NOMO-1 treated with DMSO at 0.1 percent for 48 hours (cell line): ENCODE results near the gene ACSL3.

Experiments used
- DNase-seq: peaks from one replicate; lab custom pipeline; 2025; ENCODE audit not compliant: unreplicated experiment; lab: John Stamatoyannopoulos, UW

The ACSL3 gene

DNA sequence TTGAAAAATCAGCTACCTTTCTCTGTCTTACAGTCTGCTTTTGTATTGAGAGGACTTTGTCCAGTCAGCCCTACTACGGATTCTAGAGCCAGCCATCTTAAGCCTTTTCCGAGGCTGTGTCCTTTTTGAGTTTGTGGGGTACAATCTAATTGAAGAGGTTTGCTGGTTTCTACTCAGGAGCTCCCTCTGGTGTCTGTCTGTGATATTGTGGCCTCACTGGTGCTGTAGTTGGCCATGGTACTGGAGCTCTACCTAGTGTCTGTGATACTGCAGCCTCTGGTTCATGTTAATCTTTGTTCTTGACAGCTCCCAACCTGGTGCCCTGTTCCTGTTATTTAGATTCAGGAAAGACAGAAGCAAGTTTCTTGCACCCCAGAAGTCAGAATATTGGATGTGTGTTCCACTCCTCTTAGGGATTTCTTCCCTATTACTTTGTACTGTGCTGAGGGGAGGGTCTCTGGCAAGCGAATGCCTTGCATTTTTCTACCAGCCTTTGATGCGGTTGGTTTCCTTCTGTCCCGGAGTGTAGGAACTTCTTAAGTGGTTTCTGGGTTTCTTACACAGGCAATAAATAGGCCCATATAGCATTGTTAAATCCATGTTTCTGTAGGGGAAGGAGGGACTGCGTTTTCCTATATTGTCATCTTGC, 78.5 kb downstream of the ACSL3 start:
- DNase-seq: peak; percentile 54

DNA sequence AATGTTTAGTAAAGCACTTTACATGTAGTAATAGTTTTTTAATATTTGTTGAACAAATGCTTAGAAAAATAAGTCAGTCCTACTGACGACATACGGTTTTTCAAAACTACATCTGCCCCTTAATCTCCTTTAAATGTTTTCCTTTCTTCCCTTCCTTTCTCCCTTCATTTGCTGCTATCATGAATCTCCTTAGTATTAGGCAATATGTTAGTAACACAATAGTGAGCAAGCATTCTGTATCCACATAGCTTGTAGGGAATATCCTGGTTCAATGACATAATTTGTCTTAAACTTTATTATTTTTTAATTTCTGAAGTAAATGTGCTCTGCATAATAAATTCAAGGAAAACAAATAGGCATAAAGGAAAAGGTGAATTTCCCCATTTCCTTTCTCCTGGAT, 79.1 kb downstream of the ACSL3 start:
- DNase-seq: no peak

DNA sequence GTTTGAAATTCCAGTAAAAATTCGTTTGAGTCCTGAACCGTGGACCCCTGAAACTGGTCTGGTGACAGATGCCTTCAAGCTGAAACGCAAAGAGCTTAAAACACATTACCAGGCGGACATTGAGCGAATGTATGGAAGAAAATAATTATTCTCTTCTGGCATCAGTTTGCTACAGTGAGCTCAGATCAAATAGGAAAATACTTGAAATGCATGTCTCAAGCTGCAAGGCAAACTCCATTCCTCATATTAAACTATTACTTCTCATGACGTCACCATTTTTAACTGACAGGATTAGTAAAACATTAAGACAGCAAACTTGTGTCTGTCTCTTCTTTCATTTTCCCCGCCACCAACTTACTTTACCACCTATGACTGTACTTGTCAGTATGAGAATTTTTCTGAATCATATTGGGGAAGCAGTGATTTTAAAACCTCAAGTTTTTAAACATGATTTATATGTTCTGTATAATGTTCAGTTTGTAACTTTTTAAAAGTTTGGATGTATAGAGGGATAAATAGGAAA, 80.7 kb downstream of the ACSL3 start:
- no peak for DNase-seq

DNA sequence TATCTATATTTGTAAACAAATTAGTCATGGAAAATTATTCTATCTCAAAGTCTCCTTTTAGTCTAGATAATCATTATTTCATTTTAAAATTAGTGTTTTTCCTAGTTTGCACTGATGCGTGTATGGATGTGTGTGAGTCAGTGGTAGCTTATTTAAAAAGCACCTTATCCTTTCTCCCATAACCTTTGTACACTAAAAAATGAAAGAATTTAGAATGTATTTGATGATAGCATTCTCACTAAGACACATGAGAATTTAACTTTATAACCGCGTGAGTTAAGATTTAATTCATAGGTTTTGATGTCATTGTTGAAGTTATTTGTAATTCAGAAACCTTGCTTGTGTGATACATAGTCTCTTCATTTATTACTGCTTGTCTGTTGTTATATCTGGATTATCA, 81.7 kb downstream of the ACSL3 start:
- DNase-seq: no peak

DNA sequence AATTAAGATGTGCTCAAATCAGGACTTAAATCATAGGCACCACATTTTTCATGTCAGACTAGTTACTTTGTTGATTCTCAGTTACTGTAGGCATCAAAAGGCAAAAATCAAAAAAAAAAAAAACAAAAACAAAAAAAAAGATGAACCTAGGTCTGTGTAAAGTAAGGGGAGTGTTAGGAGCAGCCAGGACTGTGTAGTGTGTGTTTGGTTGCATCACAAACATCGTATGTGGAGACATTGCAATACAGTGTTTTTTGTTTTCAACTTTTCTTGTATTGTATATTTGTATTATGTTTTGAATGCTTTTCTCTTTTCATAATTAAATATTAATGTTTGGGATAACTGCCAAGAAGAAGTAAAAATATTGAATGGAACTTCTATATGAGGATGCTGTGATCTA, 82.1 kb downstream of the ACSL3 start:
- DNase-seq: no peak

DNA sequence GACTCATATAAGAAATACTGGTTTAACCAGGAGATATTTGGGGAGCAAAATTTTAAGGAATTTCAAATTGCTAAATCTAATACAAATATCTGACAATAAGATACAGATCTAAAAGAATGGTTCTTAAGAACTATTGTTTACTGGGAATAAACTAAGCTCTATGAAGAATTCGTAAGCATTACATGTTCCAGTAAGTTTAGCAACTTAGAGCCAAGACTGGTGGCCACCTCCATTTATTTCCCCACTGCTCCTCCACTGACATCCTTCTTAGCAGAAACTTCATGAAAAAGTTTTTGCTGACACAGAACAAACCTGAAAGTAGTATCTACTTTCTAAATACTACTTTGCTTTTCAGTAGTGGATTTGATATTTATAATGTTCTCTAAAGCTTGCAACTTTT, 83.0 kb downstream of the ACSL3 start:
- no peak for DNase-seq

DNA sequence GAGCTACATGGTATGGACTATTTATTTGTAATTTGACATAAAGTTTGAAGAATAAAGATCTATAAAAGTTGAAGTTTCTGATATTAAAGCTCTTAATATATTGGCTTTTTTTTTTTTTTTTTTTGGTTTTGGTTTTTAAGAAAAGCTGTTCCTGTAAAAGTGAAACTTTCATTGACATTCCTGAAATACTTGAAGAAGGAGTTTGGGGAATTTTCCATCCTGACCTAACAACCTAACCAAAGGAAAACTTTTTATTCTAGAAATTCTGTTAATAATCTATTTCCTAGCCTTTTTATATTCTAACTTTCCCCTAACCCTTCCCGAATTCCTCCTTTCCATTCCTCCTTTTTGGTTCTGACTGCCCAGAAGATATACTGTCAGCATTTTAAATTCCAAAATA, 83.7 kb downstream of the ACSL3 start:
- DNase-seq: no peak

DNA sequence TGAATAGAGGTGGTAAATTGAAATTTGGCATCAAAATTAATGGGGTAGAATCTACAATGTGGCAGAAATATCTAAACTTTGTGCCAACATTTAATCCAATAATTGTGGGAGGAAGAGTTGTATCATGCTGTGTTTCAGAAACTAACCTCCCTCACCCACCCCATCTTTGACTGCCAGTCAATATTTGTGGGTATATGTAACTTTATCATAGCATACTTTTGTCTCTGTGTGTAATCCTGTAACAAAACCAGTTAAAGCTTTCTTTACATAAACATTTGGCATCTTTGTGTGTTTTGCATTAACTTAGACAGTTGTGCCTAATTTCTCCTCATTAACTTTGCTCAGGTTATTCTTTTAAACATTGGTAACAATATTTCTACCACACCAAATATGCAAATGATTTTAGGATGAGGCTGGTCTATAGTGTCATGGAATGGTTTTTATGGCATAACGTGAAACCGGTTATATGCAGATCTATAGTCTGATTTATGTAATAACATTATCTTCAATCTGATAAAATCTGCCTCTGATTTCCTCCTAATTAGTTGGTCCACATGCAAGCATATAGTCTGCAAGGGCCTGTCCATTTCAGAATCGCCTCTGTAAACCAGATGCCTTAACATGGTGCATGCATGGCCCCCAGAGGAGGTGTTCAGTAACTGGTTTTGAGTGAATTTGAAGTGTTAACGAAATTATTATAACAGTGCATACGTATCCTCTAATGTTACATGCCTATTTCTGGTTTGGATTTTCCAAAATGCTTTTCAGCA, 84.3 kb downstream of the ACSL3 start:
- no peak for DNase-seq

DNA sequence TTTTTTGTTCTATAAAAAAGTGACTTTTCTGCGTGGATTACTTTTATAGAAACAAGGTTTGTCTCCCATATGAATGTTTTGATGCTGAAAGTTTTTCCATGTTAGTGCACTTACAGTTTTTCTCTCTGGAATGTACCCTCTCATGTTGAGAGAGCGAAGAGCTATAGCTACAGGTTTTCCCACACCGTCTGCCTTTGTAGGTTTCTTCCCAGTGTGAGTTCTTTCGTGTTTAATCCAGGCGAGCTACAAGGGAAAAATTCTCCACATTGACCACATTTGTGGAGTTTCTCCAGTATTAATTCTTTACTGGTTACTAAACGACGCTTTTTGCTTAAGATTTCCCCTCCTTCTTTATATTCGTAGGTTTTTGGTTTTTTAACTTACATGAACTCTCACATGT, 85.1 kb downstream of the ACSL3 start:
- DNase-seq: no peak

DNA sequence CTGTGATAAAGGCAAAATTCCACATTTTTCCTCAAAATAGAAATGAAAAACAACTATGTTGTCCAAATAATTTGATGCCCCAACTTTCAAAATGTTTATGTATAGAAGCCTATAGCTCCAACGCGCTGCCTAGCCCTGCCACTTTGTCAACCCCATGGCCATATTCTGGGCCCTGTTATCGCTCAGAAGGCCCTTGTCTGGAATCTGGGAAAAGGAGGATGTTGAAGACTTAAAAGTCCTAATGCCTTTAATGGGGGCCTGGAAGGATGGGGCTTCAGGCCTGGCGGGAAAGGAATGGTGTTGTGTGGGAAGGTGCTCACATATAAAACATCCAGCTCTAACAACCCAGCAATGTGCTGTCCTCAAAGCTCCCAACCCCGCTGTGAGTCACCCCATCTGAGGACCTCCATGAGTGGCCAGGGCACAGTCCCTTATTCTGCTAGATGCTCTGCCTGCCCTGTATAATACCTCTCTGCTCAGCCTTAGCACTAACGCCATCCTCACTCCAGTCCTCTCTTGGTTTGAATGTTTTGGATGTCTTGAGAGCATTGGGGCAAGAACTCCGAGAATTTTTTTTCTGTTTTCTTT, 86.0 kb downstream of the ACSL3 start:
- no peak for DNase-seq

DNA sequence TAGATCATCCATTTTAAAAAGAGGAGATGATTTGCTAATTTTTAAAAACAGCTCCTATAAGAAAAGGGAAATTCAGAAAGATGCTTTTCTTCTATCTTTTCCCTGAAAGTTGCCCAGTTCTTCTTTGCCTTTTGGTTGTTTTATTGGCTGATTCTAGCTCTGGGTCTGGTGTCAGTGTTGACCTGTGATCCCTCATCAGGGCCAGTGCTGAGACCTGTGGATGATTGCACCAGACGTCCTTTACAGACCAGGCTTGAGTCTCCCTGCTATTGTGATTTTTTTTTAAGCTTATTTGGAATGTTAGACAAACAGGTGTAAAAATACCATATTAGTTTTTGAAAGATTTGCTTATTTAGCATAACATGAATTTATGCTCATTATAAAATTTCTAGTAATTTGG, 88.2 kb downstream of the ACSL3 start:
- DNase-seq: no peak

DNA sequence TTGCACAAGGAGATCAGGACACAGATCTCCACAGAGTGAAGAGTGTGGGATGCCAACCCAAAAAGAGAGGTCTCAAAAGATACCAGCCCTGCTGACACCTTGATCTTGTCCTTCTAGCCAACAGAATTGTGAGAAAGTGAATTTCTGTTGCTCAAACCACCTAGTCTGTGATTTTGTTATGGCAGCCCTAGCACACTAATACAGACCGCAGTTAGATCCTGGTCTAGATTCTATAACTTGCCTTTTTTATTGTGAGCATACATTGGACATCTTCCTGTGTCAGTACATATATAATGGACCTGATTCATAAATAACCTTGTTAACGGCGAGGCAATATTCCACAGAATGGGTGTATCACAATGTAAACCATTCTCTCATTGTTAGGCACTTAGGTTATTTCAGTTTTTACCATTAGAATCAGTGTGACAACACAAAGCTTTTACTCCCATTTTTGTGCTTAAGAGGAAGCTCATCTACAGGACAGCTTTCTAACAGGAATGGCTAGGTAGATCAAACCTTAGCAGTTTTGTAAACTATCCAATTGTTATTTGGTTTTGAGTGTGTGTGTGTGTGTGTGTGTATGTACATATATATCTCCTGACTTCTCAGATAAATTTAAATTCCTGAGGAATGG, 89.0 kb downstream of the ACSL3 start:
- DNase-seq: no peak

DNA sequence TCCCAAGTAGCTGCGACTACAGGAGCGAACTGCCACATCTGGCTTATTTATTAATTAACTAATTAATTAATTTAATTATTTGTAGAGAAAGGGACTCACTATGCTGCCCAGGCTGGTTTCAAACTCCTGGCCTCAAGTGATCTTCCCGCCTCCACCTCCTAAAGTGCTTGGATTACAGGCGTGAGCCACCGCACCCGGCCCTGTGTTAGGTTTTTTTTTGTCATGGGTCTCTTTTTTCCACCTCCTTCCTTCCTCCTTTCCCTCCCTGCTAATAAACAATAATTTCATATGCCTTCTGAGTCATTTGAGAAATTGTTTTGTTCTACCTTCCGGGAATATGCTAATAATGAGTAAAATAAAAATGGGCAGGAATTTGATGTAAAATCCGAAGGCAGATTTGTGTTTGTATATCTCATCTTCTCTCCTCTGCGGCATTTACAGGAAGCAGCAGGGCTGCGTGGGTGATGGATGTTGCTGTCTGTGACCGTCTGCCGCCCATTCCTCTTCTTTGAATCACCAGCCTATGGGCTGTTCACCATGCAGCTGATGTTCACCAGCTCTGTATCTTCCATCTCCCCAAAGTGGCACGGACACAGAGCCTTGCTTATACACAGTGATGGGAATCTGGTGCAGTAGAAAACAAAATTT, 89.9 kb downstream of the ACSL3 start:
- DNase-seq: no peak

DNA sequence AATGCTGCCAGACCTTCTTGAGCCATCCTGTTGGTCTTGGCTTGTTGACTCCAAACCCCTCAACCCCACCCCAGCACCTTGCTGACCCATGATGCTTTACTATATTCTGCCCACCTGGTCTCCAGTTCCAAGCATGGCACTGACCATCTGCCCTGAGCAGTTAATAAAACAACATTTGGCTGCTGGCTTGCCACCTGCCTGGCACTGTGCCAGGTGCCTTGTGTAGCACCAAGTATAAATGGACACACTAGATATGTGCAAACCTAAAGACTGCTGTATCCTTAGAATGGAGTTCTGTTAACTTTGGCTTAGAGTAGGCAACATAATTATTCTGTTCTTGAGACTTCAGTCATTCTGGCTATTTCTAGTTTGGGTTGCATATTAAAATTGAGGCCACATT, 91.4 kb downstream of the ACSL3 start:
- no peak for DNase-seq

DNA sequence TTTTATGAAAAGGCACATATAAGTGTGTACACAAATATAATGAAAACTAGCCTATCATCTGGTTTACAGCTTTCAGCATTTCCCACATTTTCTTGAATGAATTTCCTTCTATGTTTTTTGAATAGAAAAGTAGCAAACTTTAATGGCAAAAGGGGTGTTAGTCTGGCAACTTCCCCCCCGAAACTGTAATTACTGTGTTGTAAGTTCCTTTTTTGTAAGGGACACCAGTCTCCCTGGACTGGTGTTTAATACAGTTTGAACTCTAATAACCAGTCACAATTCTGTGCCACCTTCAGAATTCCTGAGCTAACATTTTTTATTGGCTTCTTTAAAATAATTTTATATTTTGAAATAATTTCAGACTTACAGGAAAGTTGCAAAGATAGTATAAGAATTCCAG, 94.2 kb downstream of the ACSL3 start:
- peak; percentile 80 for DNase-seq

DNA sequence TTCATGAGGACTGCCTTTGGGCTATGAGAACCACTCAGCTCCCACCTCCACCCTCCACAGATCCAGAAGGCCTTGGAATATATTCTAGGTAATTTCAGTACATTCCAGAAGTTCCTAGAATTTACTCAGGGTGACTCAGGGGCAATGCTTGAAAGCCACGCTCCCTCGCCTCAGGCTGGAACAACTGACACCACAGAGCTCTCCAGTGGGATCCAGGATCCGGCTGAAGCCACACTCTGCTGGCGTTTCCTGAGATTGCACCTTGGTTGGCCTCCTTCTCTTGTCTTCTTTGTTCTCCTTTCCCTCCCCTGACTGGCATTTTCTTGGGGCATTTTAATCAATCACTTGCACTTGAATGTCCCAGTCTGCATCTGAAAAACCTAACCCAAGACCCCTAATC, 98.5 kb downstream of the ACSL3 start:
- DNase-seq: no peak

DNA sequence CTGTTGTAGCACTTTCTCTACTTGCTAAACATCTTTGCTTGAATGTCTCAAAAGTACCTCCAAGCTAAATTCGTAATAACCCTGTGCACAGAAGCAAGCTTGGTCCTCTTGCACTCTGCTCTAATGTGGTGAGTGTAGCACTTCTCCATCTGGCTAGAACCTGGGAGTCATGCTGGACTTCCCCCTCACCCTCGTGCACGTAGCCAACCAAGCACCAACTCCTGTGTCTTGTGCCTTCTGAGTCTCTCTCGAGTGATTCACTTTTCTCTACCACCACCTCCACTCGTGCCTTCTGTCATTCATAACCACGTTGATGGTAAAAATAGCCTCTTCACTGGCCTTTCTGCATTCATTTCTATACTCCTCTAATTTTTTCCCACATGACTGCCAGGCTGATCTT, 99.3 kb downstream of the ACSL3 start:
- peak; percentile 27 for DNase-seq

DNA sequence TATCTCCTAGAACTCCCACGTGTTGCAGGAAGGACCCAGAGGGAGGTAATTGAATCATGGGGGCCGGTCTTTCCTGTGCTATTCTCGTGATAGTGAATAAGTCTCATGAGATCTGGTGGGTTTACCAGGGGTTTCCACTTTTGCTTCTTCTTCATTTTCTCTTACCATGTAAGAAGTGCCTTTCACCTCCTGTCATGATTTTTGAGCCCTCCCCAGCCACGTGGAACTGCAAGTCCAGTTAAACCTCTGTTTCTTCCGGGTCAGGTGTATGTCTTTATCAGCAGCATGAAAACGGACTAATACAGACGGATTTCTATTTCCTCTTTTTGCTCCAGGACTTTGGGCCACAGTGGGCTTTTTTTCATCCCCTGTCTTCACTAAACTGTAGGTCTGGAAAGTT, 102.8 kb downstream of the ACSL3 start:
- no peak for DNase-seq

DNA sequence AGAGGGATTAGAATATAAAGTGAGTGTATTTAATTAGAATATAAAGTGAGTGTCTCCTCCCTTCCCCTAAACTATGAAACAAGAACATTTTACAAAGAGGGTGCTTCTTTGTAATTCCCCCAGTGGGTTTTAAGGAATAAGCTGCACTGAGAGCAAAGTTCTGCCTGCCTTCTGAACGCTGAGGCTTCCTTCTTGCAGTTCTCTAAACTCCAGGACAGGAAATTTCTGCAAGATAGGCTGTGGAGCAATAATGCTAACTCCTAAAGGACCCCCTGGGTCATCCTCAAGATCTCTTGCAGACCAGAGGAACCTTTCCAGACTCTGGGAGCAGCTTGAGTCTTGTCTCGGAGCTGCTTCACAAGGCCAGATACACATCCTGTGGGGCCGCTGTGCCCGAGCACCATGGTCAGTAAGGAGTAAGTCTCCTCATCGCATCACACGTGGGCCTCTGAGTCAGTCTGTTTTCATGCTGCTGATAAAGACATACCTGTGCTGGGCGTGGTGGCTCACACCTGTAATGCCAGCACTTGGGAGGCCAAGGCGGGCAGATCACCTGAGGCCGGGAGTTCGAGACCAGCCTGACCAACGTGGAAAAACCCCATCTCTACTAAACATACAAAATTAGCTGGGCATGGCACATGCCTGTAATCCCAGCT, 103.7 kb downstream of the ACSL3 start:
- no peak for DNase-seq

DNA sequence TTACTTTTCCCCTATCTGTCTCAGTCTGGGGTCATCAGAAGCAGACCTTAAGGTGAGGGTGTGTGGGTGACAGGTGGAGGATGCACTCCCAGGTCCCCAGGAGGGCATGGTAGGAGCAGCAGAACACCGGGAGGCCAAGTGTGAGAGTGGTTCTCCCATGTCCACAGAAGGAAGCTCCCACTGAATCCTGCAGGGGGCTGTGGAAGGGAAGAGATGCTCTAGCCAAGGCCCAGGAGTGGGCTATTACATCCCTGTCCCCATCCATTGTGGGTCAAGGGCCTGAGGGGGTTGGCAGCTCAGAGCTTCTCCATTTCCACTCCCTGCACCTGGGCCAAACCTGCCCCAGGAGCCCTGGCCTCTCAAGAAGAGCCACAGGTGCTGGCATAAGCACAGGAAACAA, 104.7 kb downstream of the ACSL3 start:
- no peak for DNase-seq
